ENCODE measurements around the gene C11orf16.
A peak's percentile ranks its signal among the peaks of the same experiment; 100 is the strongest.
"Not testable (repeated sequence)": the region's sequence is repeated elsewhere in the genome, so short reads cannot be mapped to it uniquely, and the experiment has no call there.

Gene C11orf16

GRCh38 chr11:8899119-8899753 lies 33.5 kb downstream of the C11orf16 start:
- Histone ChIP-seq H3K27me3 (ENCODE audit: insufficient read depth, low read length) (no peaks in the 10 kb centered on the region), H3K9me3 (ENCODE audit: low read length) (peaks cover 2% of the 10 kb centered on the region), H3K4me1 (ENCODE audit: insufficient read depth, low read length) (no peaks in the 10 kb centered on the region), H2AFZ (ENCODE audit: low read depth, low read length) (no peak overlapping the region), H3K36me3 (ENCODE audit: insufficient read depth, low read length) (no peaks in the 10 kb centered on the region), H3K4me3 (ENCODE audit: low read length) (no peak overlapping the region)

- not testable (repeated sequence) for H3K36me3 ChIP-seq (ENCODE audit: insufficient read depth, low read length); H3K9me3 ChIP-seq (ENCODE audit: low read length); H3K27me3 ChIP-seq (ENCODE audit: insufficient read depth, low read length); H3K4me1 ChIP-seq (ENCODE audit: insufficient read depth, low read length); H2AFZ ChIP-seq (ENCODE audit: low read depth, low read length); H3K4me3 ChIP-seq (ENCODE audit: low read length)
Observed at GRCh38 chr11:8891185-8891584, 41.6 kb downstream of the C11orf16 start.

GRCh38 chr11:8886322-8886721 lies 46.4 kb downstream of the C11orf16 start:
- Histone ChIP-seq H2AFZ (ENCODE audit: low read depth, low read length) (no peak overlapping the region), H3K4me3 (ENCODE audit: low read length) (no peak overlapping the region), H3K27me3 (ENCODE audit: insufficient read depth, low read length) (no peaks in the 10 kb centered on the region), H3K9me3 (ENCODE audit: low read length) (no peaks in the 10 kb centered on the region), H3K36me3 (ENCODE audit: insufficient read depth, low read length) (no peaks in the 10 kb centered on the region), H3K4me1 (ENCODE audit: insufficient read depth, low read length) (peaks cover 7% of the 10 kb centered on the region)

- H3K9me3 ChIP-seq (ENCODE audit: low read length); H3K27me3 ChIP-seq (ENCODE audit: insufficient read depth, low read length); H2AFZ ChIP-seq (ENCODE audit: low read depth, low read length); H3K4me3 ChIP-seq (ENCODE audit: low read length); H3K36me3 ChIP-seq (ENCODE audit: insufficient read depth, low read length): not testable (repeated sequence)
- H3K4me1 ChIP-seq (ENCODE audit: insufficient read depth, low read length) = peaks cover 11% of the 10 kb centered on the region
Observed at GRCh38 chr11:8881585-8881984, 51.2 kb downstream of the C11orf16 start.

- H3K9me3 ChIP-seq (ENCODE audit: low read length) = no peaks in the 10 kb centered on the region
- no peaks in the 10 kb centered on the region for H3K27me3 ChIP-seq (ENCODE audit: insufficient read depth, low read length)
- no peak overlapping the region for H2AFZ ChIP-seq (ENCODE audit: low read depth, low read length)
- peaks cover 8% of the 10 kb centered on the region for H3K4me1 ChIP-seq (ENCODE audit: insufficient read depth, low read length)
- H3K36me3 ChIP-seq (ENCODE audit: insufficient read depth, low read length) = no peaks in the 10 kb centered on the region
- H3K4me3 ChIP-seq (ENCODE audit: low read length) = no peak overlapping the region
Observed at GRCh38 chr11:8878771-8879170, 54.0 kb downstream of the C11orf16 start.

- Histone ChIP-seq H3K27me3 (ENCODE audit: insufficient read depth, low read length) (no peaks in the 10 kb centered on the region), H3K4me3 (ENCODE audit: low read length) (no peak overlapping the region), H2AFZ (ENCODE audit: low read depth, low read length) (no peak overlapping the region), H3K36me3 (ENCODE audit: insufficient read depth, low read length) (no peaks in the 10 kb centered on the region), H3K9me3 (ENCODE audit: low read length) (no peaks in the 10 kb centered on the region), H3K4me1 (ENCODE audit: insufficient read depth, low read length) (peaks cover 12% of the 10 kb centered on the region)
Observed at GRCh38 chr11:8873741-8874405, 58.9 kb downstream of the C11orf16 start.

- Histone ChIP-seq H3K36me3 (ENCODE audit: insufficient read depth, low read length) (no peaks in the 10 kb centered on the region), H3K9me3 (ENCODE audit: low read length) (no peaks in the 10 kb centered on the region), H2AFZ (ENCODE audit: low read depth, low read length) (peak overlapping the region; percentile 90), H3K27me3 (ENCODE audit: insufficient read depth, low read length) (no peaks in the 10 kb centered on the region), H3K4me1 (ENCODE audit: insufficient read depth, low read length) (peaks cover 12% of the 10 kb centered on the region), H3K4me3 (ENCODE audit: low read length) (peak overlapping the region; percentile 61)
Observed at GRCh38 chr11:8871962-8872361, 60.8 kb downstream of the C11orf16 start.

- Histone ChIP-seq H3K9me3 (ENCODE audit: low read length) (no peaks in the 10 kb centered on the region), H2AFZ (ENCODE audit: low read depth, low read length) (peak overlapping the region; percentile 90), H3K4me3 (ENCODE audit: low read length) (peak overlapping the region; percentile 61), H3K36me3 (ENCODE audit: insufficient read depth, low read length) (no peaks in the 10 kb centered on the region), H3K4me1 (ENCODE audit: insufficient read depth, low read length) (peaks cover 12% of the 10 kb centered on the region), H3K27me3 (ENCODE audit: insufficient read depth, low read length) (no peaks in the 10 kb centered on the region)
Observed at GRCh38 chr11:8871171-8871775, 61.5 kb downstream of the C11orf16 start.

- H2AFZ ChIP-seq (ENCODE audit: low read depth, low read length) = peak overlapping the region; percentile 90
- H3K4me3 ChIP-seq (ENCODE audit: low read length) = peak overlapping the region; percentile 61
- no peaks in the 10 kb centered on the region for H3K9me3 ChIP-seq (ENCODE audit: low read length)
- peaks cover 12% of the 10 kb centered on the region for H3K4me1 ChIP-seq (ENCODE audit: insufficient read depth, low read length)
- no peaks in the 10 kb centered on the region for H3K27me3 ChIP-seq (ENCODE audit: insufficient read depth, low read length)
- no peaks in the 10 kb centered on the region for H3K36me3 ChIP-seq (ENCODE audit: insufficient read depth, low read length)
Observed at GRCh38 chr11:8870411-8871170, 62.2 kb downstream of the C11orf16 start.

Data from neuron (in vitro differentiated cells).